ENCODE results near the gene ITGA5.
A peak's percentile ranks its signal among the peaks of the same experiment; 100 is the strongest.

Gene ITGA5

GRCh38 chr12:54371328-54372112, 47.5 kb downstream of the ITGA5 start:
- H4K20me1 ChIP-seq: peaks cover 0 to 41% (median 0%) of the 10 kb centered on the region in 11 experiments; a peak in 4 of 22 replicates
- peaks cover 83 to 100% (median 98%) of the 10 kb centered on the region in 10 experiments for H3K4me1 ChIP-seq
- H3K4me2 ChIP-seq: peak overlapping the region; percentile 74 to 99 (median 95)
- peak overlapping the region; percentile 21 to 70 (median 61); a peak in 20 of 22 replicates for H3K27ac ChIP-seq
- H3K36me3 ChIP-seq: peaks cover 5 to 61% (median 40%) of the 10 kb centered on the region in 11 experiments; a peak in 18 of 22 replicates
- no peaks in the 10 kb centered on the region for H3K27me3 ChIP-seq
- H3K9ac ChIP-seq: peak overlapping the region; percentile 14 to 61 (median 49); a peak in 19 of 22 replicates
- H3K9me3 ChIP-seq (replicated peaks in 1 of 11): no peaks in the 10 kb centered on the region
- no peak for TF ChIP-seq Cebpa-rat (IDR thresholded peaks at IDR 0.05)
- H3K4me3 ChIP-seq: peak overlapping the region in 7 of 10 experiments; percentile 1 to 45 (median 30); a peak in 11 of 20 replicates

GRCh38 chr12:54370171-54370730, 48.8 kb downstream of the ITGA5 start:
- no peaks in the 10 kb centered on the region for H3K9me3 ChIP-seq (replicated peaks in 1 of 11)
- peaks cover 0 to 30% (median 0%) of the 10 kb centered on the region in 11 experiments; a peak in 4 of 22 replicates for H4K20me1 ChIP-seq
- H3K27me3 ChIP-seq: no peaks in the 10 kb centered on the region
- no peak overlapping the region for H3K4me3 ChIP-seq
- TF ChIP-seq Cebpa-rat (IDR thresholded peaks at IDR 0.05): no peak
- peak overlapping the region in 10 of 11 experiments; percentile 84 to 99 (median 96); a peak in 15 of 22 replicates for H3K4me2 ChIP-seq
- peak overlapping the region in 7 of 11 experiments; percentile 59 to 70 (median 65); a peak in 12 of 22 replicates for H3K27ac ChIP-seq
- peaks cover 71 to 100% (median 98%) of the 10 kb centered on the region in 10 experiments for H3K4me1 ChIP-seq
- H3K9ac ChIP-seq: peak overlapping the region in 7 of 11 experiments; percentile 7 to 59 (median 48); a peak in 7 of 22 replicates
- H3K36me3 ChIP-seq: peaks cover 5 to 48% (median 36%) of the 10 kb centered on the region in 11 experiments; a peak in 18 of 22 replicates

GRCh38 chr12:54369597-54370131, 49.4 kb downstream of the ITGA5 start:
- Histone ChIP-seq H3K27ac (peak overlapping the region in 10 of 11 experiments; percentile 81 to 96 (median 92); a peak in 19 of 22 replicates), H3K9me3 (replicated peaks in 1 of 11) (no peaks in the 10 kb centered on the region), H3K4me3 (peak overlapping the region in 7 of 10 experiments; percentile 22 to 60 (median 47); a peak in 11 of 20 replicates), H4K20me1 (peaks cover 0 to 24% (median 0%) of the 10 kb centered on the region in 11 experiments; a peak in 4 of 22 replicates), H3K27me3 (no peaks in the 10 kb centered on the region), H3K9ac (peak overlapping the region; percentile 69 to 87 (median 81); a peak in 20 of 22 replicates), H3K4me1 (peaks cover 71 to 100% (median 98%) of the 10 kb centered on the region in 10 experiments), H3K36me3 (peaks cover 5 to 45% (median 33%) of the 10 kb centered on the region in 11 experiments; a peak in 18 of 22 replicates), H3K4me2 (peak overlapping the region; percentile 54 to 100 (median 96))
- TF ChIP-seq Cebpa-rat (IDR thresholded peaks at IDR 0.05): no peak

GRCh38 chr12:54368709-54369596, 50.1 kb downstream of the ITGA5 start:
- H3K36me3 ChIP-seq: peaks cover 5 to 38% (median 27%) of the 10 kb centered on the region in 11 experiments; a peak in 18 of 22 replicates
- peaks cover 0 to 18% (median 0%) of the 10 kb centered on the region in 11 experiments; a peak in 4 of 22 replicates for H4K20me1 ChIP-seq
- no peaks in the 10 kb centered on the region for H3K27me3 ChIP-seq
- H3K9me3 ChIP-seq (replicated peaks in 1 of 11): no peaks in the 10 kb centered on the region
- H3K4me2 ChIP-seq: peak overlapping the region; percentile 54 to 100 (median 96)
- no peak for TF ChIP-seq Cebpa-rat (IDR thresholded peaks at IDR 0.05)
- H3K4me3 ChIP-seq: peak overlapping the region in 9 of 10 experiments; percentile 12 to 60 (median 39); a peak in 16 of 20 replicates
- peak overlapping the region; percentile 43 to 96 (median 92); a peak in 21 of 22 replicates for H3K27ac ChIP-seq
- H3K4me1 ChIP-seq: peaks cover 71 to 96% (median 93%) of the 10 kb centered on the region in 10 experiments
- H3K9ac ChIP-seq: peak overlapping the region; percentile 69 to 87 (median 81)

GRCh38 chr12:54368025-54368708, 50.9 kb downstream of the ITGA5 start:
- peak overlapping the region; percentile 62 to 87 (median 81) for H3K9ac ChIP-seq
- H3K4me1 ChIP-seq: peaks cover 71 to 95% (median 89%) of the 10 kb centered on the region in 10 experiments
- H3K27me3 ChIP-seq: no peaks in the 10 kb centered on the region
- H3K36me3 ChIP-seq: peaks cover 6 to 36% (median 26%) of the 10 kb centered on the region in 11 experiments; a peak in 20 of 22 replicates
- peaks cover 0 to 5% (median 0%) of the 10 kb centered on the region in 11 experiments; a peak in 8 of 22 replicates for H3K9me3 ChIP-seq (replicated peaks in 1 of 11)
- H3K4me2 ChIP-seq: peak overlapping the region; percentile 54 to 100 (median 96)
- peak overlapping the region; percentile 43 to 96 (median 92); a peak in 21 of 22 replicates for H3K27ac ChIP-seq
- H4K20me1 ChIP-seq: peaks cover 0 to 15% (median 3%) of the 10 kb centered on the region in 11 experiments; a peak in 11 of 22 replicates
- TF ChIP-seq Cebpa-rat (IDR thresholded peaks at IDR 0.05): no peak
- peak overlapping the region in 8 of 10 experiments; percentile 12 to 60 (median 43); a peak in 13 of 20 replicates for H3K4me3 ChIP-seq

GRCh38 chr12:54364413-54364812, 54.7 kb downstream of the ITGA5 start, which contains the start of gene GPR84:
TSS of gene GPR84 (minus strand) at chr12:54364486. CDS start at chr12:54363851, 635 bp downstream.
- H4K20me1 ChIP-seq: peaks cover 0 to 38% (median 21%) of the 10 kb centered on the region in 11 experiments; a peak in 13 of 22 replicates
- H3K36me3 ChIP-seq: peaks cover 0 to 31% (median 25%) of the 10 kb centered on the region in 11 experiments; a peak in 20 of 22 replicates
- no peaks in the 10 kb centered on the region for H3K27me3 ChIP-seq
- peak within 1 kb of the TSS; percentile 74 to 96 (median 92) for H3K27ac ChIP-seq
- peak within 1 kb of the TSS; percentile 73 to 100 (median 97) for H3K4me2 ChIP-seq
- H3K9ac ChIP-seq: peak within 1 kb of the TSS; percentile 75 to 92 (median 87)
- H3K4me1 ChIP-seq: peaks cover 62 to 96% (median 87%) of the 10 kb centered on the region in 10 experiments
- peak; percentile 63 to 99 (median 98); a peak in 20 of 22 replicates for TF ChIP-seq Cebpa-rat (IDR thresholded peaks at IDR 0.05)
- peak within 1 kb of the TSS; percentile 35 to 99 (median 76); a peak in 19 of 20 replicates for H3K4me3 ChIP-seq
- H3K9me3 ChIP-seq (replicated peaks in 1 of 11): peaks cover 0 to 16% (median 0%) of the 10 kb centered on the region in 11 experiments; a peak in 8 of 22 replicates

GRCh38 chr12:54363618-54364017, 55.4 kb downstream of the ITGA5 start:
- no peaks in the 10 kb centered on the region for H3K27me3 ChIP-seq
- peaks cover 0 to 38% (median 21%) of the 10 kb centered on the region in 11 experiments; a peak in 13 of 22 replicates for H4K20me1 ChIP-seq
- peak overlapping the region; percentile 35 to 99 (median 76); a peak in 19 of 20 replicates for H3K4me3 ChIP-seq
- H3K4me2 ChIP-seq: peak overlapping the region; percentile 73 to 100 (median 97)
- no peak for TF ChIP-seq Cebpa-rat (IDR thresholded peaks at IDR 0.05)
- H3K9me3 ChIP-seq (replicated peaks in 1 of 11): peaks cover 0 to 16% (median 0%) of the 10 kb centered on the region in 11 experiments; a peak in 8 of 22 replicates
- H3K36me3 ChIP-seq: peaks cover 0 to 31% (median 25%) of the 10 kb centered on the region in 11 experiments; a peak in 20 of 22 replicates
- peak overlapping the region; percentile 75 to 92 (median 87) for H3K9ac ChIP-seq
- H3K27ac ChIP-seq: peak overlapping the region; percentile 74 to 96 (median 92)
- peaks cover 56 to 92% (median 80%) of the 10 kb centered on the region in 10 experiments for H3K4me1 ChIP-seq
